DOHH2 (cell line): Measurements from ENCODE around the gene SNRPA1.

Experiments
- H3F3A ChIP-seq: fragments of 200-600 bp; sonication (generic), shearing (Covaris generic); 2 replicates; pipeline ENCODE4 v1.6.0; 2016; ENCODE audit warnings: antibody characterized with exemption, mild to moderate bottlenecking; ENCODE audit not compliant: control insufficient read depth, insufficient read depth
- H3K27ac ChIP-seq: fragments of 200-600 bp; sonication (generic); 2 replicates; pipeline ENCODE4 v1.5.1; 2014; ENCODE audit warnings: low read depth, mild to moderate bottlenecking, low read length, moderate library complexity
- H3K27me3 ChIP-seq: fragments of 200-600 bp; sonication (generic); 2 replicates; pipeline ENCODE4 v1.6.1; 2014; ENCODE audit warnings: mild to moderate bottlenecking, low read length, mixed read lengths; ENCODE audit not compliant: control insufficient read depth
- H3K36me3 ChIP-seq: fragments of 200-600 bp; sonication (generic); 2 replicates; pipeline ENCODE4 v1.6.1; 2014; ENCODE audit warnings: mild to moderate bottlenecking, low read length, moderate library complexity, mixed read lengths; ENCODE audit not compliant: control insufficient read depth
- H3K4me1 ChIP-seq: fragments of 200-600 bp; sonication (generic); 2 replicates; pipeline ENCODE4 v1.6.1; 2014; ENCODE audit warnings: mild to moderate bottlenecking, low read length, mixed read lengths; ENCODE audit not compliant: control insufficient read depth
- H3K4me2 ChIP-seq: fragments of 200-600 bp; sonication (generic); 2 replicates; pipeline ENCODE4 v1.6.0; 2014; ENCODE audit warnings: mild to moderate bottlenecking, low read length, moderate library complexity
- H3K4me3 ChIP-seq: fragments of 200-600 bp; sonication (generic); 2 replicates; pipeline ENCODE4 v1.5.1; 2014; ENCODE audit warnings: mild to moderate bottlenecking, low read length, mixed read lengths
- H3K79me2 ChIP-seq: fragments of 200-600 bp; sonication (generic); 2 replicates; pipeline ENCODE4 v1.6.1; 2014; ENCODE audit warnings: mild to moderate bottlenecking, low read length, mixed read lengths; ENCODE audit not compliant: control insufficient read depth
- H3K9me2 ChIP-seq: fragments of 200-600 bp; sonication (generic); replicated peaks from 2 replicates; pipeline ENCODE4 v1.6.1; 2014; ENCODE audit warnings: mild to moderate bottlenecking, low read length, mixed read lengths; ENCODE audit not compliant: control insufficient read depth
- H3K9me3 ChIP-seq: fragments of 200-600 bp; sonication (generic); 2 replicates; pipeline ENCODE4 v1.6.1; 2014; ENCODE audit warnings: antibody characterized with exemption, low read length, mixed read lengths; ENCODE audit not compliant: control insufficient read depth, insufficient read depth
- H4K20me1 ChIP-seq: fragments of 200-600 bp; sonication (generic); 2 replicates; pipeline ENCODE4 v1.6.0; 2014; ENCODE audit warnings: low read depth, mild to moderate bottlenecking, antibody characterized with exemption, low read length, moderate library complexity; ENCODE audit not compliant: control insufficient read depth, insufficient read depth
- CTCF ChIP-seq: fragments of 200-600 bp; sonication (generic); IDR thresholded peaks from one replicate; pipeline ENCODE4 v1.5.1; 2014; ENCODE audit warnings: antibody characterized with exemption, mild to moderate bottlenecking, low read depth, low read length; ENCODE audit not compliant: poor library complexity, severe bottlenecking
- EZH2phosphoT487 ChIP-seq: fragments of 200-600 bp; sonication (generic); IDR thresholded peaks from 2 replicates; pipeline ENCODE4 v1.6.1; 2017; ENCODE audit warnings: borderline replicate concordance, mild to moderate bottlenecking, antibody characterized with exemption, low read length, moderate library complexity, mixed read lengths

Gene SNRPA1

GRCh38 chr15:101315736-101316135 is 20.7 kb upstream of the SNRPA1 start:
- Histone ChIP-seq H3K4me2 (no peak overlapping the region), H3K9me2 (no peaks in the 10 kb centered on the region), H3K27me3 (no peaks in the 10 kb centered on the region), H3K79me2 (no peaks in the 10 kb centered on the region), H3K27ac (no peak overlapping the region), H3K4me3 (no peak overlapping the region), H3F3A (no peaks in the 10 kb centered on the region), H3K9me3 (no peaks in the 10 kb centered on the region), H4K20me1 (no peaks in the 10 kb centered on the region), H3K4me1 (no peaks in the 10 kb centered on the region), H3K36me3 (no peaks in the 10 kb centered on the region)
- TF ChIP-seq CTCF (no peak), EZH2phosphoT487 (no peak)

- no peak overlapping the region for H3K4me3 ChIP-seq
- no peaks in the 10 kb centered on the region for H4K20me1 ChIP-seq
- no peaks in the 10 kb centered on the region for H3K79me2 ChIP-seq
- TF ChIP-seq EZH2phosphoT487: no peak
- TF ChIP-seq CTCF: no peak
- no peak overlapping the region for H3K27ac ChIP-seq
- H3K36me3 ChIP-seq: no peaks in the 10 kb centered on the region
- no peak overlapping the region for H3K4me2 ChIP-seq
- H3K27me3 ChIP-seq: no peaks in the 10 kb centered on the region
- no peaks in the 10 kb centered on the region for H3K4me1 ChIP-seq
- H3F3A ChIP-seq: no peaks in the 10 kb centered on the region
- H3K9me2 ChIP-seq: no peaks in the 10 kb centered on the region
- H3K9me3 ChIP-seq: no peaks in the 10 kb centered on the region
Observed at GRCh38 chr15:101314336-101315125, 19.5 kb upstream of the SNRPA1 start.

- Histone ChIP-seq H3K4me1 (no peaks in the 10 kb centered on the region), H3K27me3 (no peaks in the 10 kb centered on the region), H3K4me3 (no peak overlapping the region), H3K9me3 (no peaks in the 10 kb centered on the region), H3F3A (no peaks in the 10 kb centered on the region), H3K36me3 (no peaks in the 10 kb centered on the region), H3K79me2 (no peaks in the 10 kb centered on the region), H3K9me2 (no peaks in the 10 kb centered on the region), H3K27ac (no peak overlapping the region), H3K4me2 (no peak overlapping the region), H4K20me1 (no peaks in the 10 kb centered on the region)
- TF ChIP-seq EZH2phosphoT487 (no peak), CTCF (no peak)
Observed at GRCh38 chr15:101313041-101313761, 18.2 kb upstream of the SNRPA1 start.
